K562 (cell line): ENCODE measurements around the gene HLCS. TPM values are rescaled to one million over a fixed set of nuclear protein-coding genes. Genes with fewer than 3 reads are reported as not detected.

Experiments
- ATAC-seq: fragments of 200-7000 bp; cut with Tn5 transposase; 3 replicates; pipeline ENCODE4 v1.9.1; 2020; ENCODE audit warnings: moderate library complexity
- BruUV-seq: library from RNA; stranded (reverse); fragments of 400-500 nt; replicated peaks from 2 replicates; lab custom pipeline; 2021; lab: Mats Ljungman, UMichigan
- CTCF ChIA-PET: fragments of 300-600 bp; formaldehyde crosslinking; extraction: SDS; loops from one replicate; lab custom pipeline; 2021; ENCODE audit warnings: low intra/inter-chr PET ratio; lab: Yijun Ruan, JAX
- POLR2A ChIA-PET: fragments of 300-600, 350-650 bp; sonication (Branson Sonifier 250); formaldehyde crosslinking; extraction: SDS; loops from one replicate; lab custom pipeline; 2021; ENCODE audit warnings: antibody characterized with exemption, inconsistent platforms; lab: Yijun Ruan, JAX
- DNase-seq, 4 experiments: peaks; one replicate each; pipeline versions ENCODE4 v3.0.0 to v3.0.0-alpha.2; 2011 to 2018; ENCODE audit warnings: low spot score in 3 of 4, mixed read lengths in 3 of 4; ENCODE audit errors: extremely low read depth in 1 of 4
- FAIRE-seq: peaks from 2 replicates; lab custom pipeline; 2011; peaks lifted over from hg19 to GRCh38; lab: Jason Lieb, UNC
- H2AFZ ChIP-seq: 2 replicates; pipeline ENCODE4 v1.6.0; 2011; ENCODE audit warnings: low read depth, low read length, control low read depth, inconsistent platforms
- H3K27ac ChIP-seq: fragments of 200-600 bp; 3 replicates; pipeline ENCODE4 v1.8.0; 2011; ENCODE audit warnings: low read depth, mild to moderate bottlenecking, control low read depth, inconsistent platforms, low read length, moderate library complexity, mixed read lengths; ENCODE audit errors: extremely low read depth
- H3K27me3 ChIP-seq, 2 experiments: fragments of 300-600 bp in 1 of 2; 2 replicates in 1 of 2; 3 replicates in 1 of 2; pipeline versions ENCODE4 v1.6.0 to v1.8.0; 2011; ENCODE audit warnings: inconsistent platforms in 2 of 2, low read length in 2 of 2, mild to moderate bottlenecking in 1 of 2, mixed read lengths in 1 of 2, moderate library complexity in 1 of 2; ENCODE audit not compliant: control insufficient read depth in 2 of 2, insufficient read depth in 2 of 2
- H3K36me3 ChIP-seq: fragments of 300-600 bp; 3 replicates; pipeline ENCODE4 v1.8.0; 2011; ENCODE audit warnings: mild to moderate bottlenecking, low read length, inconsistent platforms; ENCODE audit not compliant: control insufficient read depth, insufficient read depth
- H3K4me1 ChIP-seq, 2 experiments: fragments of 200-600 bp in 1 of 2; replicated peaks in 1 of 2; 2 replicates in 1 of 2; 3 replicates in 1 of 2; pipeline versions ENCODE4 v1.5.1 to v1.8.0; 2011; ENCODE audit warnings: inconsistent platforms in 2 of 2, low read length in 2 of 2, mild to moderate bottlenecking in 1 of 2, mixed read lengths in 1 of 2, moderate library complexity in 1 of 2; ENCODE audit not compliant: control insufficient read depth in 2 of 2, insufficient read depth in 2 of 2
- H3K4me2 ChIP-seq: 2 replicates; pipeline ENCODE4 v1.6.1; 2011; ENCODE audit warnings: low read length, control low read depth, inconsistent platforms, mixed read lengths; ENCODE audit not compliant: insufficient read depth
- H3K4me3 ChIP-seq: fragments of 200-600 bp; sonication (generic), shearing (Covaris generic); 2 replicates; pipeline ENCODE4 v1.5.1; 2016; ENCODE audit warnings: control low read depth, inconsistent platforms
- H3K79me2 ChIP-seq: fragments of 200-600 bp; 3 replicates; pipeline ENCODE4 v1.8.0; 2011; ENCODE audit warnings: low read length, inconsistent platforms; ENCODE audit not compliant: control insufficient read depth, insufficient read depth
- H3K9ac ChIP-seq, 2 experiments: 2 replicates each; pipeline versions ENCODE4 v1.6.0 to v1.6.1; 2011; ENCODE audit warnings: low read depth in 2 of 2, low read length in 2 of 2, control low read depth in 1 of 2, inconsistent platforms in 1 of 2, mild to moderate bottlenecking in 1 of 2, mixed read lengths in 1 of 2; ENCODE audit not compliant: insufficient read depth in 1 of 2
- H3K9me1 ChIP-seq: one replicate; pipeline ENCODE4 v1.6.0; 2011; ENCODE audit warnings: inconsistent platforms, mild to moderate bottlenecking, low read length, moderate library complexity; ENCODE audit not compliant: control insufficient read depth, insufficient read depth
- H3K9me3 ChIP-seq: replicated peaks from 2 replicates; pipeline ENCODE4 v1.5.1; 2011; ENCODE audit warnings: low read depth, low read length, inconsistent platforms; ENCODE audit not compliant: control insufficient read depth, insufficient read depth
- H4K20me1 ChIP-seq: replicated peaks from 2 replicates; pipeline ENCODE4 v1.6.1; 2011; ENCODE audit warnings: low read length, inconsistent platforms, mixed read lengths; ENCODE audit not compliant: control insufficient read depth, insufficient read depth
- BRF2 ChIP-seq: IDR thresholded peaks from 3 replicates; pipeline ENCODE4 v1.6.1; 2011; ENCODE audit warnings: borderline replicate concordance, mild to moderate bottlenecking; ENCODE audit not compliant: insufficient read length, insufficient read depth
- CC2D1A ChIP-seq: fragments of 450-650 bp; IDR thresholded peaks from 2 replicates; pipeline ENCODE4 v1.6.1; 2017; ENCODE audit warnings: mild to moderate bottlenecking
- CCNT2 ChIP-seq: IDR thresholded peaks from 2 replicates; pipeline ENCODE4 v1.6.1; 2011; ENCODE audit warnings: borderline replicate concordance, low read depth, mild to moderate bottlenecking, moderate library complexity, mixed read lengths, low read length; ENCODE audit not compliant: insufficient read length; ENCODE audit errors: extremely low read depth
- ETV5 ChIP-seq: sonication (generic); formaldehyde crosslinking; IDR thresholded peaks from 2 replicates; pipeline ENCODE4 v1.4.0; 2020; ENCODE audit warnings: low read depth, mild to moderate bottlenecking, missing genetic modification reagents
- GMEB1 ChIP-seq: fragments of 250-450 bp; sonication (Bioruptor Pico); IDR thresholded peaks from 2 replicates; pipeline ENCODE4 v1.4.0; 2020; ENCODE audit warnings: mild to moderate bottlenecking
- HBP1 ChIP-seq: fragments of 450-650 bp; formaldehyde crosslinking; IDR thresholded peaks from 2 replicates; pipeline ENCODE4 v1.4.0; 2022; ENCODE audit warnings: missing genetic modification characterization
- RBFOX2 ChIP-seq: fragments of 200-400 bp; formaldehyde crosslinking; IDR thresholded peaks from 2 replicates; pipeline ENCODE4 v1.6.1; 2017; ENCODE audit warnings: low read depth, mild to moderate bottlenecking, low read length, moderate library complexity
- SMARCE1 ChIP-seq: fragments of 450-650 bp; IDR thresholded peaks from 2 replicates; pipeline ENCODE4 v1.7.1; 2016; ENCODE audit warnings: mild to moderate bottlenecking
- TOE1 ChIP-seq, 2 experiments: fragments of 450-650 bp in 1 of 2; sonication (generic) in 1 of 2; formaldehyde crosslinking in 1 of 2; IDR thresholded peaks; 2 replicates each; pipeline versions ENCODE4 v1.7.1 to v1.8.0; 2016 to 2022; ENCODE audit warnings: borderline replicate concordance in 2 of 2, mild to moderate bottlenecking in 2 of 2, antibody characterized with exemption in 1 of 2, inconsistent platforms in 1 of 2, low read depth in 1 of 2, missing genetic modification reagents in 1 of 2, moderate library complexity in 1 of 2
- ZBTB33 ChIP-seq: sonication (generic); formaldehyde crosslinking; IDR thresholded peaks from 2 replicates; pipeline ENCODE4 v1.8.1; 2023; ENCODE audit warnings: mild to moderate bottlenecking, missing genetic modification reagents
- ZBTB5 ChIP-seq: fragments of 450-650 bp; IDR thresholded peaks from 2 replicates; pipeline ENCODE4 v1.6.1; 2017; ENCODE audit warnings: antibody characterized with exemption
- ZNF77 ChIP-seq: fragments of 250-450 bp; sonication (Bioruptor Pico); IDR thresholded peaks from 2 replicates; pipeline ENCODE4 v1.5.0; 2020
- WGBS: fragments of 100-300 bp; shearing (Covaris generic); methylation state at CpG from one replicate; pipeline ENCODE4 v1.1.6; 2016; ENCODE audit warnings: low coverage, mixed read lengths; ENCODE audit not compliant: insufficient coverage; ENCODE audit errors: missing lambda C conversion rate; 5-methylcytosine and 5-hydroxymethylcytosine counted together
- in situ Hi-C: fragments of 300-500 bp; cut with MboI; formaldehyde crosslinking; loops from 4 replicates; pipeline ENCODE4 v1.15.0; 2018; ENCODE audit warnings: inconsistent platforms, mixed read lengths
- intact Hi-C: fragments of 100-400 bp; cut with micrococcal nuclease; formaldehyde crosslinking; loops from 2 replicates; pipeline ENCODE4 v1.14.2; 2022
- polyA plus RNA-seq, 8 experiments: library from polyadenylated mRNA; depleted of rRNA in 4 of 8; stranded (reverse) in 5 of 8; unstranded in 3 of 8; fragments of >200 nt; fragmentation: Nextera tagmentation in 2 of 8; fragmentation: Illumina TruSeq in 1 of 8; extraction: Ambion mirVana in 2 of 8; extraction: Trizol in 1 of 8; gene quantifications; 2 replicates each; pipeline versions ENCODE4 v1.2.1 to v1.2.3, GENCODE V29; 2011 to 2014; ENCODE audit warnings: inconsistent platforms in 1 of 8, missing spikeins in 1 of 8
- total RNA-seq, 7 experiments: library from RNA; depleted of rRNA in 6 of 7; stranded (reverse); fragments of >200 nt in 6 of 7; fragmentation: Illumina TruSeq in 2 of 7; extraction: Trizol in 2 of 7; gene quantifications; 2 replicates each; pipeline versions ENCODE4 v1.2.1 to v1.2.3, GENCODE V29; 2011 to 2021; ENCODE audit warnings: low replicate concordance in 1 of 7

The HLCS gene
- total and polyA plus RNA-seq, 9 of the 15 experiments (the other 6 are each of a cell fraction or from before 2014, with no cell fraction given): 3.0 to 21.5 (median 17.1) TPM

GRCh38 chr21:36864974-36865373 is 101.5 kb downstream of the HLCS start (continued):
- TF ChIP-seq TOE1 (IDR thresholded peaks at IDR 0.05; ENCODE audit: borderline replicate concordance) (no peak), TOE1 (CRISPR knock-in tag; IDR thresholded peaks at IDR 0.05; ENCODE audit: borderline replicate concordance, low read depth) (no peak), ZBTB33 (CRISPR knock-in tag) (no peak)

- CTCF ChIA-PET: no interaction called here
- no peak overlapping the region for H3K27ac ChIP-seq
- H3K4me2 ChIP-seq: no peak overlapping the region
- no peaks in the 10 kb centered on the region for H4K20me1 ChIP-seq
- no peak overlapping the region for H3K9ac ChIP-seq
- H3K9me1 ChIP-seq: peaks cover 2% of the 10 kb centered on the region
- no peaks in the 10 kb centered on the region for H3K27me3 ChIP-seq
- H3K4me3 ChIP-seq: no peak overlapping the region
- ATAC-seq (no peak), FAIRE-seq (no peak), DNase-seq (no peak)
- H2AFZ ChIP-seq: no peak overlapping the region
- POLR2A ChIA-PET: interaction anchor here (0.5 to 0.6 kb wide), 2 partner anchors 53 to 724 kb away, joined by 3 read pairs; no protein-coding TSS in a partner anchor
- 74% methylated on average over 4 of the region's 4 CpGs for WGBS
- H3K79me2 ChIP-seq: no peaks in the 10 kb centered on the region
- peaks cover 2 to 18% of the 10 kb centered on the region in 2 experiments; a peak in 4 of 5 replicates for H3K4me1 ChIP-seq
- intact Hi-C loops (no loop called here), in situ Hi-C loops (no loop called here)
- no peaks in the 10 kb centered on the region for H3K36me3 ChIP-seq
- no TSS peak for BruUV-seq
- H3K9me3 ChIP-seq: no peaks in the 10 kb centered on the region
- no peak for TF ChIP-seq CCNT2
- TF ChIP-seq ETV5 (CRISPR knock-in tag): no peak
- no peak for TF ChIP-seq GMEB1 (CRISPR knock-in tag)
- no peak for TF ChIP-seq SMARCE1
- TF ChIP-seq HBP1 (CRISPR knock-in tag): no peak
- TF ChIP-seq ZNF77 (CRISPR knock-in tag): no peak
- no peak for TF ChIP-seq ZBTB5
- TF ChIP-seq BRF2: no peak
- no peak for TF ChIP-seq CC2D1A
- no peak for TF ChIP-seq RBFOX2
These were observed 103.2 kb downstream of the HLCS start for GRCh38 chr21:36863260-36863659.
